ENCODE results near the gene CSTA.

Gene CSTA

DNA sequence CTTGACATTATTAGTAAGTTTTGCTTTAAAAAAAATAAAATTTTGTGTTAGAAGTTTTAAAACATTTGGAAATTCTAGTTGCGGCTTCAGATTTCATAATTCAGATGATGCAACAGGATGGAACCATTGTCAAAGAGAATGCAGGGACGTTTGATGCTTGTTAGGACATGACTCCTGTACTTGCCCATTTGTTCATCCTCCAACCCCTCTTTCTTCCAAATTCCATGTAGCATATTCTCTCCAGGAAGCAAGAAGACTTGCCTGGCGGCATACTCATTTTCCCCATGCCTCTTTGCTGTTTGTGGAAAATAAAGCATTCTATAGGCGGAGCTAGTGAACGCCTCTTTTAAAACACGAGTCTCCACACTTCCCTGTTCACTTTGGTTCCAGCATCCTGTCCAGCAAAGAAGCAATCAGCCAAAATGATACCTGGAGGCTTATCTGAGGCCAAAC lies at the start of gene CSTA:
Gene CSTA (plus strand): TSS at position 378 of the 453 bp plus-strand sequence. CDS start 45 bp downstream, at position 423.
- TF ChIP-seq, protein P1, sequence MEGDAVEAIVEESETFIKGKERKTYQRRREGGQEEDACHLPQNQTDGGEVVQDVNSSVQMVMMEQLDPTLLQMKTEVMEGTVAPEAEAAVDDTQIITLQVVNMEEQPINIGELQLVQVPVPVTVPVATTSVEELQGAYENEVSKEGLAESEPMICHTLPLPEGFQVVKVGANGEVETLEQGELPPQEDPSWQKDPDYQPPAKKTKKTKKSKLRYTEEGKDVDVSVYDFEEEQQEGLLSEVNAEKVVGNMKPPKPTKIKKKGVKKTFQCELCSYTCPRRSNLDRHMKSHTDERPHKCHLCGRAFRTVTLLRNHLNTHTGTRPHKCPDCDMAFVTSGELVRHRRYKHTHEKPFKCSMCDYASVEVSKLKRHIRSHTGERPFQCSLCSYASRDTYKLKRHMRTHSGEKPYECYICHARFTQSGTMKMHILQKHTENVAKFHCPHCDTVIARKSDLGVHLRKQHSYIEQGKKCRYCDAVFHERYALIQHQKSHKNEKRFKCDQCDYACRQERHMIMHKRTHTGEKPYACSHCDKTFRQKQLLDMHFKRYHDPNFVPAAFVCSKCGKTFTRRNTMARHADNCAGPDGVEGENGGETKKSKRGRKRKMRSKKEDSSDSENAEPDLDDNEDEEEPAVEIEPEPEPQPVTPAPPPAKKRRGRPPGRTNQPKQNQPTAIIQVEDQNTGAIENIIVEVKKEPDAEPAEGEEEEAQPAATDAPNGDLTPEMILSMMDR (conservative IDR thresholded peaks at IDR 0.05; ENCODE audit: control insufficient read depth, insufficient read depth, low read depth, low read length), result no peak
- peak; percentile 56 for DNase-seq (ENCODE audit: low read depth)
- H3K4me3 ChIP-seq (ENCODE audit: control insufficient read depth, low read depth, low read length), result peak within 1 kb of the TSS; percentile 25

- no peak overlapping the region for H3K4me3 ChIP-seq (ENCODE audit: control insufficient read depth, low read depth, low read length)
- no peak for DNase-seq (ENCODE audit: low read depth)
- TF ChIP-seq, protein P1 (conservative IDR thresholded peaks at IDR 0.05; ENCODE audit: control insufficient read depth, insufficient read depth, low read depth, low read length), result no peak
Observed at GRCh38 chr3:122281891-122282290, 43.2 kb upstream of the CSTA start.

GRCh38 chr3:122283796-122284445 lies 41.1 kb upstream of the CSTA start:
- H3K4me3 ChIP-seq (ENCODE audit: control insufficient read depth, low read depth, low read length), result no peak overlapping the region
- TF ChIP-seq, protein P1 (conservative IDR thresholded peaks at IDR 0.05; ENCODE audit: control insufficient read depth, insufficient read depth, low read depth, low read length), result no peak
- no peak for DNase-seq (ENCODE audit: low read depth)

DNA sequence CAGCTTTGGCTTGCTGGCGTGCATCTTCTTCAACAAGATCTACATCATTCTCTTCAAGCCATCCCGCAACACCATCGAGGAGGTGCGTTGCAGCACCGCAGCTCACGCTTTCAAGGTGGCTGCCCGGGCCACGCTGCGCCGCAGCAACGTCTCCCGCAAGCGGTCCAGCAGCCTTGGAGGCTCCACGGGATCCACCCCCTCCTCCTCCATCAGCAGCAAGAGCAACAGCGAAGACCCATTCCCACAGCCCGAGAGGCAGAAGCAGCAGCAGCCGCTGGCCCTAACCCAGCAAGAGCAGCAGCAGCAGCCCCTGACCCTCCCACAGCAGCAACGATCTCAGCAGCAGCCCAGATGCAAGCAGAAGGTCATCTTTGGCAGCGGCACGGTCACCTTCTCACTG lies 40.6 kb upstream of the CSTA start:
- no peak overlapping the region for H3K4me3 ChIP-seq (ENCODE audit: control insufficient read depth, low read depth, low read length)
- TF ChIP-seq, protein P1 (conservative IDR thresholded peaks at IDR 0.05; ENCODE audit: control insufficient read depth, insufficient read depth, low read depth, low read length), result no peak
- DNase-seq (ENCODE audit: low read depth), result no peak

GRCh38 chr3:122294359-122294758 lies 30.7 kb upstream of the CSTA start:
- TF ChIP-seq, protein P1 (conservative IDR thresholded peaks at IDR 0.05; ENCODE audit: control insufficient read depth, insufficient read depth, low read depth, low read length), result no peak
- H3K4me3 ChIP-seq (ENCODE audit: control insufficient read depth, low read depth, low read length), result no peak overlapping the region
- no peak for DNase-seq (ENCODE audit: low read depth)

GRCh38 chr3:122295266-122296062 lies 29.6 kb upstream of the CSTA start:
- DNase-seq (ENCODE audit: low read depth), result no peak
- H3K4me3 ChIP-seq (ENCODE audit: control insufficient read depth, low read depth, low read length), result no peak overlapping the region
- TF ChIP-seq, protein P1 (conservative IDR thresholded peaks at IDR 0.05; ENCODE audit: control insufficient read depth, insufficient read depth, low read depth, low read length), result no peak

Measured in fibroblast of mammary gland (primary cell).